Esophagus muscularis mucosa (tissue), 3 donors: ENCODE results near the gene FOSL2.

Experiments used
- POLR2A ChIP-seq: fragments of 450-650 bp; IDR thresholded peaks from one replicate; pipeline ENCODE4 v1.6.1; 2017; ENCODE audit warnings: antibody characterized with exemption, moderate library complexity, mild to moderate bottlenecking, low read depth
- POLR2AphosphoS5 ChIP-seq, 2 donors: sonication (generic); formaldehyde crosslinking; IDR thresholded peaks; one replicate each; pipeline ENCODE4 v1.6.1; 2017; ENCODE audit warnings: antibody characterized with exemption in 2 of 2
- TF ChIP-seq, protein P1 (sequence below), 3 experiments: fragments of 200-600 bp in 2 of 3; fragments of 450-650 bp in 1 of 3; sonication (generic) in 2 of 3; IDR thresholded peaks; one replicate each; pipeline ENCODE4 v1.5.1; 2017 to 2019; ENCODE audit warnings: antibody characterized with exemption in 3 of 3, mild to moderate bottlenecking in 2 of 3, moderate library complexity in 1 of 3

DNA sequence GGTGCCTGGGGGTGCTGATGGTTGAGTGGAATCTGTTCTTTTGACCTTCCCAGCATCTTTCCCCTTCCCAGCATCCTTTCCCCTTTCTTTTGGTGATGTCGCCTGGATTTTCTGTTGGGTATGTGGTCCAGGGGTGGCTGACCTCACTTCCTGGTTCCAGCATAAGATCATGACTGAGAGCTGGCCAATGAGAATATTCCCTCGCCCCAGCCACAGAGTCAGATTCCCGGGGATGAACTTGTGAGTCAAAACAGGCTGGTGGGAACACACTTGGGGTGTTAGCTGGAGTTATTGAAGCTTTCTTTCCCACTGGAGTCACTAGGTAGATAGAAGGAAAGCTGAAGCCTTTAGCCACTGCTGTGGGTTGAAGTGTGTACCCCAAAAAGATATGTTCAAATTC, 28.0 kb upstream of the FOSL2 start:
- TF ChIP-seq, protein P1, sequence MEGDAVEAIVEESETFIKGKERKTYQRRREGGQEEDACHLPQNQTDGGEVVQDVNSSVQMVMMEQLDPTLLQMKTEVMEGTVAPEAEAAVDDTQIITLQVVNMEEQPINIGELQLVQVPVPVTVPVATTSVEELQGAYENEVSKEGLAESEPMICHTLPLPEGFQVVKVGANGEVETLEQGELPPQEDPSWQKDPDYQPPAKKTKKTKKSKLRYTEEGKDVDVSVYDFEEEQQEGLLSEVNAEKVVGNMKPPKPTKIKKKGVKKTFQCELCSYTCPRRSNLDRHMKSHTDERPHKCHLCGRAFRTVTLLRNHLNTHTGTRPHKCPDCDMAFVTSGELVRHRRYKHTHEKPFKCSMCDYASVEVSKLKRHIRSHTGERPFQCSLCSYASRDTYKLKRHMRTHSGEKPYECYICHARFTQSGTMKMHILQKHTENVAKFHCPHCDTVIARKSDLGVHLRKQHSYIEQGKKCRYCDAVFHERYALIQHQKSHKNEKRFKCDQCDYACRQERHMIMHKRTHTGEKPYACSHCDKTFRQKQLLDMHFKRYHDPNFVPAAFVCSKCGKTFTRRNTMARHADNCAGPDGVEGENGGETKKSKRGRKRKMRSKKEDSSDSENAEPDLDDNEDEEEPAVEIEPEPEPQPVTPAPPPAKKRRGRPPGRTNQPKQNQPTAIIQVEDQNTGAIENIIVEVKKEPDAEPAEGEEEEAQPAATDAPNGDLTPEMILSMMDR (IDR thresholded peaks at IDR 0.05): no peak
- no peak for TF ChIP-seq POLR2A
- no peak for TF ChIP-seq POLR2AphosphoS5 (IDR thresholded peaks at IDR 0.05)
